ENCODE results near the gene YJU2.
"Not testable (repeated sequence)": the region's sequence is repeated elsewhere in the genome, so short reads cannot be mapped to it uniquely, and the experiment has no call there.

The YJU2 gene

GRCh38 chr19:4234862-4235201 is 12.0 kb upstream of the YJU2 start:
- Mint-ChIP-seq H3K27ac (no peak overlapping the region), H3K27me3 (peaks cover 9% of the 10 kb centered on the region), H3K4me3 (no peak overlapping the region), H3K36me3 (ENCODE audit: low read depth) (no peaks in the 10 kb centered on the region), H3K9me3 (no peaks in the 10 kb centered on the region), H3K4me1 (no peaks in the 10 kb centered on the region)
- DNase-seq, result no peak
- no peak for ATAC-seq

- ATAC-seq; H3K9me3 Mint-ChIP-seq; H3K27me3 Mint-ChIP-seq; H3K36me3 Mint-ChIP-seq (ENCODE audit: low read depth); H3K27ac Mint-ChIP-seq; H3K4me1 Mint-ChIP-seq; H3K4me3 Mint-ChIP-seq; DNase-seq: not testable (repeated sequence)
Measured at GRCh38 chr19:4237510-4237909, 9.4 kb upstream of the YJU2 start.

GRCh38 chr19:4238831-4239230 is 8.0 kb upstream of the YJU2 start:
- Mint-ChIP-seq H3K4me3 (no peak overlapping the region), H3K27me3 (peaks cover 3% of the 10 kb centered on the region), H3K36me3 (ENCODE audit: low read depth) (no peaks in the 10 kb centered on the region), H3K27ac (no peak overlapping the region), H3K9me3 (peaks cover 4% of the 10 kb centered on the region), H3K4me1 (peaks cover 2% of the 10 kb centered on the region)
- ATAC-seq (no peak), DNase-seq (no peak)

- H3K4me3 Mint-ChIP-seq, result no peak overlapping the region
Measured at GRCh38 chr19:4241824-4242430, 5.0 kb upstream of the YJU2 start.

GRCh38 chr19:4245938-4246337 is 942 bp upstream of the YJU2 start:
- not testable (repeated sequence) for DNase-seq, ATAC-seq, H3K27me3 Mint-ChIP-seq, H3K9me3 Mint-ChIP-seq
- H3K4me1 Mint-ChIP-seq, result peaks cover 18% of the 10 kb centered on the region
- peak overlapping the region; percentile 100 for H3K27ac Mint-ChIP-seq
- peaks cover 21% of the 10 kb centered on the region for H3K36me3 Mint-ChIP-seq (ENCODE audit: low read depth)
- H3K4me3 Mint-ChIP-seq, result peak overlapping the region; percentile 99

More at GRCh38 chr19:4241824-4242430, 5.0 kb upstream of the YJU2 start:
- DNase-seq (no peak), ATAC-seq (no peak)
- peaks cover 2% of the 10 kb centered on the region for H3K36me3 Mint-ChIP-seq (ENCODE audit: low read depth)
- peaks cover 10% of the 10 kb centered on the region for H3K4me1 Mint-ChIP-seq
- H3K27me3 Mint-ChIP-seq, result peaks cover 2% of the 10 kb centered on the region
- H3K9me3 Mint-ChIP-seq, result peaks cover 4% of the 10 kb centered on the region
- no peak overlapping the region for H3K27ac Mint-ChIP-seq

GRCh38 chr19:4256563-4256962 is 9.7 kb downstream of the YJU2 start:
- no peak for ATAC-seq
- no peak overlapping the region for H3K4me3 Mint-ChIP-seq
- no peaks in the 10 kb centered on the region for H3K4me1 Mint-ChIP-seq
- H3K9me3 Mint-ChIP-seq, result no peaks in the 10 kb centered on the region
- H3K36me3 Mint-ChIP-seq (ENCODE audit: low read depth), result peaks cover 42% of the 10 kb centered on the region
- H3K27ac Mint-ChIP-seq, result no peak overlapping the region
- no peaks in the 10 kb centered on the region for H3K27me3 Mint-ChIP-seq
- DNase-seq, result no peak

- ATAC-seq (no peak), DNase-seq (no peak)
- H3K4me1 Mint-ChIP-seq, result no peaks in the 10 kb centered on the region
- H3K27ac Mint-ChIP-seq, result no peak overlapping the region
- no peaks in the 10 kb centered on the region for H3K9me3 Mint-ChIP-seq
- H3K36me3 Mint-ChIP-seq (ENCODE audit: low read depth), result peaks cover 38% of the 10 kb centered on the region
- no peak overlapping the region for H3K4me3 Mint-ChIP-seq
- H3K27me3 Mint-ChIP-seq, result no peaks in the 10 kb centered on the region
Measured at GRCh38 chr19:4257025-4257424, 10.1 kb downstream of the YJU2 start.

GRCh38 chr19:4258181-4258580 is 11.3 kb downstream of the YJU2 start:
- Mint-ChIP-seq H3K9me3 (no peaks in the 10 kb centered on the region), H3K4me3 (no peak overlapping the region), H3K27ac (no peak overlapping the region), H3K4me1 (peaks cover 1% of the 10 kb centered on the region), H3K36me3 (ENCODE audit: low read depth) (peaks cover 39% of the 10 kb centered on the region), H3K27me3 (no peaks in the 10 kb centered on the region)
- DNase-seq (no peak), ATAC-seq (no peak)

- no peaks in the 10 kb centered on the region for H3K9me3 Mint-ChIP-seq
- H3K27ac Mint-ChIP-seq, result peak overlapping the region; percentile 18
- no peaks in the 10 kb centered on the region for H3K27me3 Mint-ChIP-seq
- H3K36me3 Mint-ChIP-seq (ENCODE audit: low read depth), result peaks cover 35% of the 10 kb centered on the region
- no peak overlapping the region for H3K4me3 Mint-ChIP-seq
- ATAC-seq, result no peak
- no peak for DNase-seq
- H3K4me1 Mint-ChIP-seq, result peaks cover 23% of the 10 kb centered on the region
Measured at GRCh38 chr19:4260613-4261191, 13.8 kb downstream of the YJU2 start.

- H3K9me3 Mint-ChIP-seq, result no peaks in the 10 kb centered on the region
- ATAC-seq (no peak), DNase-seq (no peak)
- H3K27ac Mint-ChIP-seq, result peak overlapping the region; percentile 79
- no peak overlapping the region for H3K4me3 Mint-ChIP-seq
- H3K27me3 Mint-ChIP-seq, result no peaks in the 10 kb centered on the region
- H3K36me3 Mint-ChIP-seq (ENCODE audit: low read depth), result peaks cover 41% of the 10 kb centered on the region
- peaks cover 27% of the 10 kb centered on the region for H3K4me1 Mint-ChIP-seq
Measured at GRCh38 chr19:4264812-4265211, 17.9 kb downstream of the YJU2 start.

- Mint-ChIP-seq H3K27ac (peak overlapping the region; percentile 28), H3K4me1 (peaks cover 27% of the 10 kb centered on the region), H3K4me3 (no peak overlapping the region), H3K9me3 (no peaks in the 10 kb centered on the region), H3K27me3 (no peaks in the 10 kb centered on the region), H3K36me3 (ENCODE audit: low read depth) (peaks cover 42% of the 10 kb centered on the region)
- DNase-seq, result no peak
- no peak for ATAC-seq
Measured at GRCh38 chr19:4266253-4267000, 19.5 kb downstream of the YJU2 start.

- Mint-ChIP-seq H3K4me1 (peaks cover 27% of the 10 kb centered on the region), H3K36me3 (ENCODE audit: low read depth) (peaks cover 44% of the 10 kb centered on the region), H3K27me3 (no peaks in the 10 kb centered on the region), H3K9me3 (no peaks in the 10 kb centered on the region), H3K4me3 (no peak overlapping the region), H3K27ac (no peak overlapping the region)
- peak; percentile 76 for DNase-seq
- peak; percentile 72 for ATAC-seq
Measured at GRCh38 chr19:4267101-4267900, 20.4 kb downstream of the YJU2 start.

- no peak for ATAC-seq
- Mint-ChIP-seq H3K27ac (no peak overlapping the region), H3K9me3 (no peaks in the 10 kb centered on the region), H3K36me3 (ENCODE audit: low read depth) (peaks cover 39% of the 10 kb centered on the region), H3K27me3 (no peaks in the 10 kb centered on the region), H3K4me3 (no peak overlapping the region), H3K4me1 (peaks cover 26% of the 10 kb centered on the region)
- no peak for DNase-seq
Measured at GRCh38 chr19:4267901-4268815, 21.3 kb downstream of the YJU2 start.

All from activated naive CD8-positive, alpha-beta T cell treated with anti-CD3 and anti-CD28 coated beads, Interleukin-2, amount 50 U/mL, for 24 hours (primary cell).